GM21360 (cell line): ENCODE results near the gene THOC6.
"Not testable (repeated sequence)": the region's sequence is repeated elsewhere in the genome, so short reads cannot be mapped to it uniquely, and the experiment has no call there.

Source experiments
- ATAC-seq: cut with Tn5 transposase; IDR thresholded peaks from one replicate; pipeline ENCODE4 v1.9.1; 2021; ENCODE audit warnings: mild to moderate bottlenecking, moderate library complexity; ENCODE audit not compliant: unreplicated experiment

THOC6 gene

DNA sequence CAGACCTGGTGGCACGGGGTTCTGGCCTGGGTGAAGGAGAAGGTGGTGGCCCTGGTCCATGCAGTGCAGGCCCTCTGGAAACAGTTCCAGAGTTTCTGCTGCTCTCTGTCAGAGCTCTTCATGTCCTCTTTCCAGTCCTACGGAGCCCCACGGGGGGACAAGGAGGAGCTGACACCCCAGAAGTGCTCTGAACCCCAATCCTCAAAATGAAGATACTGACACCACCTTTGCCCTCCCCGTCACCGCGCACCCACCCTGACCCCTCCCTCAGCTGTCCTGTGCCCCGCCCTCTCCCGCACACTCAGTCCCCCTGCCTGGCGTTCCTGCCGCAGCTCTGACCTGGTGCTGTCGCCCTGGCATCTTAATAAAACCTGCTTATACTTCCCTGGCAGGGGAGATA, 45.3 kb downstream of the THOC6 start:
- ATAC-seq = not testable (repeated sequence)

DNA sequence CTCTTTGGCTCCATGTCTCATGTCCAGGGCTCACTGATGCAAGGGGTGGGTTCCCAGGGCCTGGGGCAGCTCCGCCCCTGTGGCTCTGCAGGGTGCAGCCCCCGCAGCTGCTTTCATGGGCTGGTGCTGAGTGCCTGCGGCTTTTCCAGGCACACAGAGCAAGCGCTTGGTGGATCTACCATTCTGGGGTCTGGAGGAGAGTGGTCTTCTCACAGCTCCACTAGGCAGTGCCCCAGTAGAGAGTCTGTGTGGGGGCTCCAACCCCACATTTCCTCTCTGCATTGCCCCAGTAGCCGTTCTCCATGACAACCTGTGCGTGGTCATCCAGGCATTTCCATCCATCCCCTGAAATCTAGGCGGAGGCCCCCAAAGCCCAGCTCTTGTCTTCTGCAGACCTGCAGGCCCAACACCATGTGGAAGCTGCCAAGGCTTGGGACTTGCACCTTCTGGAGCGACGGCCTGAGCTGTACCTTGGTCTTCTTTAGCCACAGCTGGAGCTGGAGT, 46.8 kb downstream of the THOC6 start:
- no peak for ATAC-seq

DNA sequence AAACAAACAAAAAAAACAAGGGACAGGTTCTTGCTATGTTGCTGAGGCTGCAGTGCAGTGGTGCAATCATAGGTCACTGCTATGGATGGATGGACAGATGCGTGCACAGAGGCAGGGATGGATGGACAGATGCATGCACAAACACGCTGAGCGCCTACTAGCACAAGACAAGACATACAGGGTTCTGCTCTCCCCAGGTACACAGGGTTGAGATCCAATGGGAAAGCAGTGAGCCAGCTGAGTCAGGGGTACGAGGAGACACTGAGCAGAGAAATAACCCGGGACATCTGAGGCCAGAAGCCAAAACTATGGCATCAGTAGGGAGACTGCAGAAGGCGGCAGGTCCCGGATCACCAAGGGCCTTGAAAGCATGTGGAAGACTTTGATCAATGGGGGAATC, 47.8 kb downstream of the THOC6 start:
- no peak for ATAC-seq

DNA sequence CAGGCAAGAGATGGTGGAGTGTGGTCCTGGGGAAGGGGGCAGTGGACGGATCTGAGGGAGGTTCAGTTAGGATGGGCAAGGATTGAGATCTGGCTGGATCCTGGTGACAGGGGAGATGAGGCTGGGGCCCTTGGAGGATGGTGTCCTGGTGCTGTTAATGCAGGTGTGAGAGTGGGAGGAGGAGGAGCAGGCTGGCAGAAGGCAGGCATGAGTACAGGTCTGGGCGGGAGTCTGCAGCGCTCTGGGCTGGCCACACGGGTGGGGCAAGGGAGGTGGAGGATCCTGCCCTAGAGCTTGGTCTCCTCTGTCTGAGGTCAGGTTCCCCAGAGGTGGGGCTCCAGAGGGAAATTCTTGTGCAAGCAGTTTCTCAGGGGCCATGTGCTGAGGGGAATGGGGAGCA, 48.3 kb downstream of the THOC6 start:
- not testable (repeated sequence) for ATAC-seq

DNA sequence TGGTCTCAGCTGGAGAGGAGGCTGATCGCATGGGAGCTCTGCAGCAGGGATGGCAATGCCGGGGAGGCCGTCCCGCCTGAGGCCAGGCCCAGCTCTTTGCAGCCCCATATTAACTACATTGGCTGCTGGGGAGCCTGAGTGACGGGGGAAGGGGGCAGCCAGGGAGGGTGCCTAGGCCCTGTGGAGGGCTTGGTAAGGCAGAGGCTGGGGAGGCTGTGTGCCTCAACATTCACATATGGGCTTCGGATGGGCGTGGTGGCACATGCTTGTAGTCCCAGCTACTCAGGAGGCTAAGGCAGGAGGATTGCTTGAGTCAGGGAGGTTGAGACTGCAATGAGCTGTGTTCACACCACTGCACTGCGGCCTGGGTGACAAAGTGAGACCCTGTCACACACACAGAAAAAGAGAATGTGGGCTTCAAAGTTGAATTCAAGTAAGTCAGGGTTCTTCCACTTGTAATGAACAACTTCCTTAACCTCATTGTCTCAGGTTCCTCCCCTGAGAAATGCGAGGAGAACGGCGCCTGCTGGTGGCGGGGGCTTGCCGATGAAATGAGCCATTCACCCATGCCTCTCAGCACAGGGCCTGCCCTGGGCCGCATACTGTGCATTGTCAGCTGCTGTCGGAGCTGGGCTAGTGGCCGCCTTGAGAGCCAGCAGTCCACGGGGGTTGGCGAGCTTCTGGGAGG, 48.9 kb downstream of the THOC6 start:
- ATAC-seq = not testable (repeated sequence)

DNA sequence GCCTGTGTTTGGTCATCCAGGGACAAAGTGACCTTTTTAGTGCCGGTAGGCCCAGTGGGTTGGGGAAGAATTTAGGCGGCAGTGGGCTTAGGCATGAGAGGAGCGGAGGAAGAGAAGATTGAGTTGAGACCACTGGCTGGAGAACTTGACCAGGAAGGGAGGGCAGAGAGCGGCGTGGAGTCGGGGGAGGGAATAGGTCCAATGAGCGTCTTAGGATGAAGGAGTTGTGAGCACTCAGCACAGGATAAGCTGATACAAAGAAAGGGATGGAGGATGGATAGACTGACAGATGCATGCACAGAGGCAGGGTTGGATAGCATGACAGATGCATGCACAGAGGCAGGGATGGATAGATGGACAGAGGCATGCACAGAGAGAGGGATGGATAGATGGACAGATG, 49.6 kb downstream of the THOC6 start:
- ATAC-seq = no peak

DNA sequence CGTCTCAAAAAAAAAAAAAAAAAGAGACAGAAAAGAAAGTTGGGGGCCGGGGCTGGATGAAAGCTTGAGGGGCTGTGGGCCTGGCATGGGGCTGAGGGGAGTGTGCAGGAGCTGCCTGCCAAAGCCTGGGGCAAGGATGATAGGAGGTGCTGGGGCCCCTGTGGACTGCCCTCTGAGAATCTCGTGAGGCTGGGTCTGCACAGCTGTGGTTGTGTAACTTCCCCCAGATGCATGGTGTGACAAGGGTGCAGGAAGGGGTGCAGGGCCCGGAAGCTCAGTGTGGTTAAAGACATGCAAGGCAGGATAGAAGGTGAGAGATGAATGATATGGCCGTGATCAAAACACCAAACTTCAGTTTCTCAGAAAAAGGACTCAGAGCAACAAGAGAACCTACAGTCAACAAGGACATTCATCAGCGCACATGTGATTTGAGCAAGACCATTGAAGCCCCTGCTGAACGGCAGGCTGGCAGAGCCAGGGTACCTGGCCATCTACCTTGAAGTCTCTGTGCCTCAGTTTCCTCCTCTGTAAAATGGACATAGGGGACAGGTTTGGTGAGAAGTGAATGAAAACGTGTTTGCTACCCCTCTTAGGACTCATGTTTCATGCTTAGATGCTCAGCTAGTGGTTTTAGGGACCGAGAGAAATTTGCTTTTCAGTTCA, 51.2 kb downstream of the THOC6 start:
- no peak for ATAC-seq

DNA sequence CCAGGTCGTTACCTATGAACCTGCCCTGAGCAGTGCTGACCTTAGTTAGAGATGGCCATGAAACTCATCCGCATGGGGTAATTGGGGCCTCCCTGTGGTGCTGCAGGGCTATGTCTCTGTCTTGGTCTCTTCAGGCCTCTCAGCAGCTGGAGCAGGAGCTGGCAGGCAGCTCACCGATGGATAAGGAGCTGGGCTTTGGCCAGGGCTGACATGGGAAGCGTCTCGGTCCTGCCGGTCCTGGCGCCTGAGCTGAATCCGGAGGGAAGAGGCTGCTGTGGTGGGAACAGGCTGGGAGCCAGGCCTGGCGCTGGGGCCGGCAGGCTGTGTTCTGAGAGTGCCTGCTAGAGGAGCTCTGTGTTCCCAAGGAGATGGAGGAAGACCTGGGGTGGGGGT, 51.7 kb downstream of the THOC6 start:
- ATAC-seq = no peak

DNA sequence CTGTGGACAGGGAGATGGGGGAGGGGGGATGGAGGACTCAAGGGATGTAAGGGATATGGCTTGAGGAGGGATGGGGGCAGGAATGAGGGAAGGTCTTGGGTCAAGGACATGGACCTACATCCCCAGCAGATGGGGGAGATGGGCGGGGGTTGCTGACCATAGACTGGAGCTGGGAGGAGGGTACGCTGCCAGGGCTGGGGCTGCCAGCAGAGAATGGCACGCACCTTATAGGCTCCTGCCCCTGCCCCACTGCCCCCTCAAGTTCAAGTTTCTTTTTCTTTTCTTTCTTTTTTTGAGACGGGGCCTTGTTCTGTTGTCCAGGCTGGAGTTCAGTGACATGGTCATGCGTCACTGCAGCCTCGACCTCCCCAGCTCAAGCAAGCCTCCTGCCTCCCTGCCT, 52.1 kb downstream of the THOC6 start:
- ATAC-seq = not testable (repeated sequence)

DNA sequence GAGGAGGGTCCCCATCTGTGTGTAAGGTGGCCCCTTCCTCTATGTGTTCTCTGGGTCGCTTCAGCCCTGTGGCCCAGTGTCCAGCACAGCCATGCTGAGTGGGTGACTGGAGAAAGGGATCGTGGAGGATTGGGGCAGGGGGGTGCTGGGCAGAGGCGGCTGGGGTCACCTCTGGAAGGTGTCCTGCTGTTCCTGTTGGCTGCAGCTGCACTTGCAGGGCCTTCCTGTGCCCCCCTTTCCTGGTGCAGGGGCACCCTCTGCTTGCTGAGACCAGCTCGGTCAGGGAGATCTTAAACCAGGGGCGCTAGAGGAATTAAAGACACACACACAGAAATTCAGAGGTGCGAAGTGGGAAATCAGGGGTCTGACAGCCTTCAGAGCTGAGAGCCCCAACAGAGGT, 52.7 kb downstream of the THOC6 start:
- no peak for ATAC-seq
